Colonic mucosa (tissue), 4 donors: Measurements from ENCODE around the gene DPF3. TPM values are rescaled to one million over a fixed set of nuclear protein-coding genes. Genes with fewer than 3 reads are reported as not detected.

ENCODE experiments used
- DNase-seq: peaks from one replicate; pipeline ENCODE4 v3.0.0-alpha.2; 2020
- H3K27ac ChIP-seq: fragments of 200-600 bp; one replicate; pipeline ENCODE4 v1.8.0; 2021
- H3K27me3 ChIP-seq: fragments of 200-600 bp; one replicate; pipeline ENCODE4 v1.8.0; 2021
- H3K36me3 ChIP-seq: fragments of 200-600 bp; one replicate; pipeline ENCODE4 v1.8.0; 2021
- H3K4me1 ChIP-seq: fragments of 200-600 bp; one replicate; pipeline ENCODE4 v1.8.0; 2021; ENCODE audit warnings: mild to moderate bottlenecking
- H3K4me3 ChIP-seq: fragments of 200-600 bp; one replicate; pipeline ENCODE4 v1.8.0; 2021
- H3K9ac ChIP-seq, 2 donors: one replicate each; pipeline ENCODE4 v1.7.0; 2013; ENCODE audit warnings: control low read depth in 2 of 2, low read depth in 2 of 2, low read length in 2 of 2
- H3K9me3 ChIP-seq: fragments of 200-600 bp; one replicate; pipeline ENCODE4 v1.8.0; 2021
- CTCF ChIP-seq: fragments of 200-600 bp; IDR thresholded peaks from one replicate; pipeline ENCODE4 v1.8.0; 2022; ENCODE audit warnings: antibody characterized with exemption, mild to moderate bottlenecking
- intact Hi-C: fragments of 100-400 bp; cut with DNase I; formaldehyde crosslinking; loops from one replicate; pipeline ENCODE4 v1.14.1; 2022
- total RNA-seq, 2 donors: library from RNA; stranded (reverse); fragmentation: NEBNext Ultra II Directional in 1 of 2; extraction: Animal tissue kit (Norgen Biotek cat#: 25700) in 1 of 2; gene quantifications; one replicate each; pipeline ENCODE4 v1.2.1, GENCODE V29; 2021
- donor health status: healthy.
- donor health status: DM: no; HTN: no; CAD: no.
- donor health status: DM: no; HTN: no; CAD: no.

DPF3 gene
- total RNA-seq, 2 donors from 2014 or later = 6.7 to 14.0 TPM

- no peaks in the 10 kb centered on the region for H3K27me3 ChIP-seq
- H3K9me3 ChIP-seq = no peaks in the 10 kb centered on the region
- H3K27ac ChIP-seq = no peak overlapping the region
- intact Hi-C loops = no loop called here
- H3K36me3 ChIP-seq = no peaks in the 10 kb centered on the region
- no peak overlapping the region for H3K9ac ChIP-seq
- TF ChIP-seq CTCF = no peak
- H3K4me3 ChIP-seq = no peak overlapping the region
- DNase-seq = no peak
- no peaks in the 10 kb centered on the region for H3K4me1 ChIP-seq
Measured at GRCh38 chr14:72688990-72689671, 204.8 kb downstream of the DPF3 start.

- Histone ChIP-seq H3K9ac (no peak overlapping the region), H3K27me3 (no peaks in the 10 kb centered on the region), H3K4me1 (no peaks in the 10 kb centered on the region), H3K36me3 (no peaks in the 10 kb centered on the region), H3K9me3 (no peaks in the 10 kb centered on the region), H3K27ac (no peak overlapping the region), H3K4me3 (no peak overlapping the region)
- DNase-seq = no peak
- TF ChIP-seq CTCF = no peak
- intact Hi-C loops = no loop called here
Measured at GRCh38 chr14:72686832-72687231, 207.1 kb downstream of the DPF3 start.

- H3K4me3 ChIP-seq = no peak overlapping the region
- H3K4me1 ChIP-seq = no peaks in the 10 kb centered on the region
- H3K27ac ChIP-seq = no peak overlapping the region
- intact Hi-C loops = no loop called here
- no peaks in the 10 kb centered on the region for H3K27me3 ChIP-seq
- no peak for TF ChIP-seq CTCF
- DNase-seq = no peak
- no peak overlapping the region for H3K9ac ChIP-seq
- H3K9me3 ChIP-seq = no peaks in the 10 kb centered on the region
- H3K36me3 ChIP-seq = no peaks in the 10 kb centered on the region
Measured at GRCh38 chr14:72686101-72686500, 207.8 kb downstream of the DPF3 start.

GRCh38 chr14:72685456-72685855 is 208.4 kb downstream of the DPF3 start:
- no peak overlapping the region for H3K27ac ChIP-seq
- no peaks in the 10 kb centered on the region for H3K36me3 ChIP-seq
- no peak overlapping the region for H3K9ac ChIP-seq
- H3K9me3 ChIP-seq = no peaks in the 10 kb centered on the region
- H3K4me1 ChIP-seq = no peaks in the 10 kb centered on the region
- no peak for TF ChIP-seq CTCF
- DNase-seq = no peak
- H3K27me3 ChIP-seq = no peaks in the 10 kb centered on the region
- no peak overlapping the region for H3K4me3 ChIP-seq
- intact Hi-C loops = no loop called here

GRCh38 chr14:72683787-72684186 is 210.1 kb downstream of the DPF3 start:
- intact Hi-C loops = no loop called here
- Histone ChIP-seq H3K27ac (no peak overlapping the region), H3K36me3 (no peaks in the 10 kb centered on the region), H3K4me3 (no peak overlapping the region), H3K9ac (no peak overlapping the region), H3K4me1 (no peaks in the 10 kb centered on the region), H3K27me3 (no peaks in the 10 kb centered on the region), H3K9me3 (no peaks in the 10 kb centered on the region)
- DNase-seq = no peak
- TF ChIP-seq CTCF = no peak
